Measurements from ENCODE around the gene USP49. TPM values are rescaled to one million over a fixed set of nuclear protein-coding genes. Genes with fewer than 3 reads are reported as not detected.

The USP49 gene
- polyA plus RNA-seq, 6 donors from 2014 or later, result 0.62 to 1.0 (median 0.69) TPM; not detected in 1

DNA sequence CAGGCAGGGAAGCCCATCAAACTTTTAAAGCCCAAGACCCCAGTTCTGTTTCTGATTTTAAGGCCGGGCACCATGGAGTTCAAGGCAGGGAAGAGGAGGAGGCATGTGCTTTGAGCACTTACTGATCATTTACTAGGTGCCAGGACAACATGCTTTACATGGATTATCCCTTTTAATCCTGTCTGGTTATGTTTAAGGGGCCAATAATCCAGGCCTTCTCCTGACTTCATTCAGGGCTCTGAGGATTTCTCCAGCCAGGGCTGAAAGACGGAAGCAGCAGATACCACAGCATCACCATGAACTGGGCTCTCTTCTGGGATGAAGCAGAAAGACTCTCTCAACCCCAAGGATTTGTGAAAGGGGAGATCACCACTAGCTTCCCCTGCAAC is 42.3 kb upstream of the USP49 start:
- peaks cover 6% of the 10 kb centered on the region in 2 donors for H3K36me3 Mint-ChIP-seq

DNA sequence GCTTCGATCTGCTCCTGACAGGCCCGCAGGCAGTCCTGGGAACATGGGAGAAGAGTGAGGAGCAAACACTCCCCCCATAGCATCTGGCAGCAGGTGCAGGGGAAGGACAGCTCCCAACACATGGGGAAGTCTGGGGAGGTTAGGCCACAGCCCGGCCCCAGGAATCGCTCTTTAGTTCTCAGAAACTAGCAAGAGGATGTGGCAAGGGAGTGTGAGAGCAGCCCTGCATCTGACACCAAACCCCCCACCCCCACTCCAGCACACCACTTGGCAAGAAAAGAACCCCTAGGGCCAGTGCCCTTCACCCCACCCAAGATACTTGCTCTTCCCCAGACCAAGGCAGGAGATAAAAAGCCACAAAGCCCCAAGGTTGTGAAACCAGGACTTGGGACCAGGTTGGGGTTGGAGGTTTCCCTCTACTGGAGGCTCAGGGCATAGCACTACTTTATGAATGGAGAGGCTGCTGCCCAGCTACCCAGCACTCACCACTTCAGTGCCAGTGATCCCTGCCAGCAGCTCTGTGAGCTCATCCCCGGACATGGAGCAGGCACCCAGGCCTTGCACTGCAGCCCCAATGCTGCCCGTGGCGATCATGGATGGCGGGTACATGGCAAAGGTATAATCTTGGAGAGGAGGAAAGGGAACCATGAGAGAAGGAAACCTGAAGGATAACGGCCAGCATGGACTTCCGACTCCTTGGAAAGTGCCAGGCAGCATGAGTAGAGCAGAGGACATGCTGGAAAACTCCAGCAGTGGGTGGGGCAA is 41.1 kb upstream of the USP49 start:
- no peaks in the 10 kb centered on the region for H3K27me3 Mint-ChIP-seq
- H3K9me3 Mint-ChIP-seq, result no peaks in the 10 kb centered on the region
- DNase-seq (peak; percentile 47), ATAC-seq (ENCODE audit: low read depth in 2 of 2) (peak; percentile 62 to 69)
- H3K4me3 Mint-ChIP-seq, result peak overlapping the region in 7 of 8 donors; percentile 1 to 65 (median 47)
- H3K36me3 Mint-ChIP-seq, result peaks cover 6 to 14% of the 10 kb centered on the region in 2 donors
- peak overlapping the region in 5 of 6 donors; percentile 1 to 90 (median 45) for H3K27ac Mint-ChIP-seq
- H3K4me1 Mint-ChIP-seq, result peaks cover 56 to 76% (median 74%) of the 10 kb centered on the region in 3 donors

More for the DNA sequence above, 42.3 kb upstream of the USP49 start:
- no peaks in the 10 kb centered on the region for H3K9me3 Mint-ChIP-seq
- peak overlapping the region in 5 of 8 donors; percentile 22 to 85 (median 66) for H3K4me3 Mint-ChIP-seq
- peak overlapping the region in 3 of 6 donors; percentile 63 to 79 (median 65) for H3K27ac Mint-ChIP-seq
- H3K27me3 Mint-ChIP-seq, result no peaks in the 10 kb centered on the region
- DNase-seq (no peak), ATAC-seq (ENCODE audit: low read depth in 2 of 2) (no peak)
- H3K4me1 Mint-ChIP-seq, result peaks cover 61 to 84% (median 80%) of the 10 kb centered on the region in 3 donors

DNA sequence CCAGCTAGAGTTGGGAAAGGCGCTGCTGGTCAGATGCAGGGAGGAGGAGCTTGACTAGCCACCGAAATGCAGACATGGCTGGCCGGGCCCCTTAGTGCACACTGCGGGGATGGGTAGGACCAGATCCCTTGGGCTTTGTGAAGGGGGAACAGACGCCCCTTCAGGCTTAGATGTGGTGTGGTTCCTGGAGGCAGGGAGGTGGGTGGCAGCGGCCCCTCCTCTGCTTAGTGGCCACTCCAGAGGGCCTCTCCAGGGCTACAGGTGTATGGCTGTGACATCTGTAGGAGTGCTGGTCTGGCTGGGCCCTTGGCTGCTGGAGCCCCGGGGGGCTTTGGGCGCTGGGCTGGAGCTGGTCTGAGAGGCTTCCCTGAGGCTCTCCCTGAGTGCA is 40.5 kb upstream of the USP49 start:
- Mint-ChIP-seq H3K4me3 (no peak overlapping the region), H3K36me3 (peaks cover 6 to 14% of the 10 kb centered on the region in 2 donors), H3K27ac (peak overlapping the region in 4 of 6 donors; percentile 45 to 90 (median 65)), H3K27me3 (no peaks in the 10 kb centered on the region), H3K4me1 (peaks cover 51 to 71% (median 70%) of the 10 kb centered on the region in 3 donors), H3K9me3 (no peaks in the 10 kb centered on the region)
- ATAC-seq (ENCODE audit: low read depth in 2 of 2) (no peak), DNase-seq (no peak)

DNA sequence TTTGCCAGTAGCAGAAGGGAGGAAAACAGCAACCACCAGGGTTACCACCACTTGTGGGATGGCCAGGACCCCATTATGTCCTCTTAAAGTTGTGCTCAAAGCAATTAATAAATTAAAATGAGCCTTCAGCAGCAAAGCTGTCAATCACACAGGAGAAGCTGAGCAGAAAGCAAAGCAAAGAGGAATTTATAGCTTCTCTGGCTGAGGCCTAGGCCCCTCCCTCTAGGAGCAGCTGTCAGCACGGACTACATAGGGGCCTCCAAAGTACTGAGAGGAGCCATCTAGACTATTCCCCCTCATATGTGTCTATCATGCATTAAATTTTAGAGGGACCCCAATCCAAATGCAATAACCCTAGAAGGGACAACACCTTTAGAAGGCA is 40.0 kb upstream of the USP49 start:
- peak overlapping the region in 2 of 6 donors; percentile 60 to 70 for H3K27ac Mint-ChIP-seq
- no peaks in the 10 kb centered on the region for H3K27me3 Mint-ChIP-seq
- peak overlapping the region in 1 of 8 donors; percentile 11 for H3K4me3 Mint-ChIP-seq
- DNase-seq, result no peak
- H3K9me3 Mint-ChIP-seq, result no peaks in the 10 kb centered on the region
- H3K36me3 Mint-ChIP-seq, result peaks cover 6 to 14% of the 10 kb centered on the region in 2 donors
- peaks cover 46 to 66% (median 65%) of the 10 kb centered on the region in 3 donors for H3K4me1 Mint-ChIP-seq
- no peak for ATAC-seq (ENCODE audit: low read depth in 2 of 2)

DNA sequence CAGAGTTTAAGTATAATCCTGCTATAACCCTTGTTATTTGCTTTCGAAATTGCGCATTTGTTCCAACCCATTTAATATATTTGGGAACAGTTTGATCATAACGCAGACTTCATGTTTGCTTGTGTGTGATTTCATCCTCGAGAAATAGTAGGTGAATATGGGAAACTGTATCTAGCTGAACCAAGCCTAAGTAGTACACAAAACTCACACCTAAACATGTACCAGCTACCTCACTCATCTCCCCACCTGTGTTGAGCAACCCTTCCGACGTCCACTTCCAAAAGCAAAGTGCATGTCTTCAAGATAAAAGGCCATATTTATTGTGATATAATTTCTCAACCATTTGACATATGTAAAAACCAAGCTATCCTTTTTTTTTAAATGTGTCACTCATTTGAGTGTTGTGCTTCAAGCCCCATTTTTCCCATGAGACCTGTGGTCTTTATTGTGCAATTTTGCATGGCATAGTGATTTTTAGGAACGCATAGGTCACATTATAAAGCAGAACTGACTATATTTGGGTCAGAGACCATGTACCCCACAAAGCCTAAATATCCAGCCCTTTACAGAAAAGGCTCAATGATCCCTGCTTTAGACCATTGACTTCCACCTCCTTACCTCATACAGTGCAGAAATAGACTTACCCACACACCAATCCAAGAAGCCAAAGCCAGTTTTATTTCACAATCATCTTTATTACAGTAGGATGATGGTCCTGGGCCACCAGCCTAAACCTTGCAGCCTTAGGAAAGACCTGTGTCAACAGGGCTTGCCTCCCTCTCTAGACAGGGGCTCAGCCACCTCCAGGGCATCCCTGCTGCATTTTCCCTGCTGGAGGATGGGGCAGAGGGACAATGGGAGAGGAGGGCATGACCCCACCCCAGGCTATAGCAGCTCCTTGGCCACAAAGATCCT is 39.4 kb upstream of the USP49 start:
- ATAC-seq (ENCODE audit: low read depth in 2 of 2), result no peak
- H3K27ac Mint-ChIP-seq, result peak overlapping the region in 2 of 6 donors; percentile 36 to 60
- no peaks in the 10 kb centered on the region for H3K9me3 Mint-ChIP-seq
- H3K4me1 Mint-ChIP-seq, result peaks cover 39 to 60% (median 59%) of the 10 kb centered on the region in 3 donors
- DNase-seq, result no peak
- H3K4me3 Mint-ChIP-seq, result peak overlapping the region in 3 of 8 donors; percentile 6 to 36 (median 11)
- no peaks in the 10 kb centered on the region for H3K27me3 Mint-ChIP-seq
- peaks cover 6 to 14% of the 10 kb centered on the region in 2 donors for H3K36me3 Mint-ChIP-seq

DNA sequence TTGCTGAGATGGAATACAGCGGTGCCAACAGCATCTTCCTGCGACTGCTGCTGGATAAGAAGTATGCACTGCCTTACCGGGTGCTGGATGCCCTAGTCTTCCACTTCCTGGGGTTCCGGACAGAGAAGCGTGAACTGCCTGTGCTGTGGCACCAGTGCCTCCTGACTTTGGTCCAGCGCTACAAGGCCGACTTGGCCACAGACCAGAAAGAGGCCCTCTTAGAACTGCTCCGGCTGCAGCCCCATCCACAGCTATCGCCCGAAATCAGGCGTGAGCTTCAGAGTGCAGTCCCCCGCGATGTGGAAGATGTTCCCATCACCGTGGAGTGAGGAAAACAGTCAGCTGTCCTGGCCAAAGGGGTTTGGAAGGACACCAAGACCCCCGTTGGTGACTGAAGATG is 37.2 kb upstream of the USP49 start:
- Mint-ChIP-seq H3K27ac (peak overlapping the region in 2 of 6 donors; percentile 32 to 66), H3K27me3 (no peaks in the 10 kb centered on the region), H3K4me1 (peaks cover 22 to 38% (median 37%) of the 10 kb centered on the region in 3 donors), H3K36me3 (peaks cover 6 to 14% of the 10 kb centered on the region in 2 donors), H3K9me3 (no peaks in the 10 kb centered on the region), H3K4me3 (no peak overlapping the region)
- ATAC-seq (ENCODE audit: low read depth in 2 of 2), result no peak
- DNase-seq, result no peak

DNA sequence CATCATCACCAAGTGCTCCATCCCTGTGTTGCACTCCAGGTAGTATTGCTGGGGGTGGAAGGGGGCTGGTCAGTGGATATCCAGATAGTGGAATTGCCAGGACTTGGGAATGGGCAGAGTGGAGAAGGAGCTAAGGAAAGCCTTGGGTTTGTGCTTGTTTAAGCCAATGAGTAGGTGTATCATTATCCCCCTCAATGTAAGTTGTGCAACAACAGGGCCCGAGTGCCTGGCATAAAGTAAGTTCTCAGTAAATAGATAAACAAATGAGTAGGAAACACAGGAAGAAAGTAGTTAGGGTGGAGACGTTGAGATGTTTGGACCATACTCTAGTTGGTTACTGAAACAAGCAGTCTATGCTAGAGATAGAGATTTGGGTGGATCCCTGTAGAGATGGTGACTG is 36.6 kb upstream of the USP49 start:
- Mint-ChIP-seq H3K9me3 (no peaks in the 10 kb centered on the region), H3K4me3 (no peak overlapping the region), H3K27ac (peak overlapping the region in 2 of 6 donors; percentile 21 to 54), H3K27me3 (no peaks in the 10 kb centered on the region), H3K36me3 (peaks cover 6 to 14% of the 10 kb centered on the region in 2 donors), H3K4me1 (peaks cover 21 to 36% (median 34%) of the 10 kb centered on the region in 3 donors)
- ATAC-seq (ENCODE audit: low read depth in 2 of 2), result no peak
- DNase-seq, result no peak

DNA sequence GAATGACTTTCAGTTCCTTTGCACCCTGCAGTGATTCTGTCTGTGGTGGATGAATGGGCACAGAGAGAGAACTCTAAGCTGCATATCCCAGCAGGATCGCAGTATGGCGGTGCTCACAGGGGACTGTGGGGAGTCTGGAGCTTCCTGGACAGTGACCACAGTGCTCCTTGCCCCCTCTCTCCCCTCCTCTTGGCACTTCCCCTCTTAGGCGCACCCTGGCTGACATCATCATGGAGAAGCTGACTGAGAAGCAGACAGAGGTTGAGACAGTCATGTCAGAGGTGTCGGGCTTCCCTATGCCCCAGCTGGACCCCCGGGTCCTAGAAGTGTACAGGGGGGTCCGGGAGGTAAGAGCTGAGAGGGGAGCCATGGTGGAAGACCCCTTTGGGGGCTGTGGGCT is 34.7 kb upstream of the USP49 start:
- ATAC-seq (ENCODE audit: low read depth in 2 of 2), result no peak
- Mint-ChIP-seq H3K36me3 (peaks cover 6 to 8% of the 10 kb centered on the region in 2 donors), H3K27me3 (no peaks in the 10 kb centered on the region), H3K27ac (peak overlapping the region in 3 of 6 donors; percentile 42 to 56 (median 45)), H3K4me3 (peak overlapping the region in 1 of 8 donors; percentile 9), H3K4me1 (peaks cover 15 to 25% (median 19%) of the 10 kb centered on the region in 3 donors), H3K9me3 (no peaks in the 10 kb centered on the region)
- DNase-seq, result no peak

DNA sequence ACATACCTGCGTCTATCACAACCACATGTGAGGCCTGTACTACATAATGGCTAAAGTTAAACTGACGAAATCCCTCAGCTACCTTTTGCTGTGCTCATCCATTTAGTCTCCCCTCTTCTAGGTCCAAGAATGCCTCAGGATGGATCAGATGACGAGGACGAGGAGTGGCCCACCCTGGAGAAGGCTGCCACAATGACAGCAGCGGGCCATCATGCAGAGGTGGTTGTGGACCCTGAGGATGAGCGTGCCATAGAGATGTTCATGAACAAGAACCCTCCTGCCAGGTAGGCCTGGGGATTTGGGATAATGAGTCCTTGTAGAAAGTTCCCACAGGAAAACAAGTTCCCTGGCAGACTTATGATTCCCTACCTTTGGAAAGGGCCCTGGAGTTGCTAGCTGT is 32.1 kb upstream of the USP49 start:
- H3K27ac Mint-ChIP-seq, result peak overlapping the region in 2 of 6 donors; percentile 66 to 80
- no peaks in the 10 kb centered on the region for H3K9me3 Mint-ChIP-seq
- H3K4me3 Mint-ChIP-seq, result peak overlapping the region in 1 of 8 donors; percentile 33
- no peak for DNase-seq
- peaks cover 0 to 8% of the 10 kb centered on the region in 2 donors for H3K36me3 Mint-ChIP-seq
- H3K4me1 Mint-ChIP-seq, result peaks cover 28 to 35% (median 29%) of the 10 kb centered on the region in 3 donors
- no peak for ATAC-seq (ENCODE audit: low read depth in 2 of 2)
- H3K27me3 Mint-ChIP-seq, result no peaks in the 10 kb centered on the region

DNA sequence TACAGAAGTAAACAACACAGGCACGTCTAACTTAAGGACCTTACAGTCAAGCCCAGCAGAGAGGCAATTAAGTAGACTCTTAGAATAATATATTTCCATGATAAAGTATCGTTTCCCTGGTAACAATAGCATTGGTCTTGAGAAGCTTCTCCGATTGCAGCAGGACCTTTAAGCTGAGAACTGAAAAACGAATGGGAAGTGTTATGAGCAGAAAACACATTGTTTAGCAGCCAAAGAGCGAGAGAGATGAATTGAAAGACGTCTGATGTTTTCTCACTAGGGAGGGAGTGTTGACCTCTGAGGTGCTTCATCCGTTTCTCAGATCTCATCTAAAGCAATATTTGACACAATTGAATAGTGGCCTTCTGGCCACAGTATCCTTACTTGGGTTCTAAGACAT is 27.0 kb upstream of the USP49 start:
- no peaks in the 10 kb centered on the region for H3K27me3 Mint-ChIP-seq
- DNase-seq (no peak), ATAC-seq (ENCODE audit: low read depth in 2 of 2) (no peak)
- H3K4me3 Mint-ChIP-seq, result peak overlapping the region; percentile 97 to 100 (median 99)
- peaks cover 45 to 61% (median 59%) of the 10 kb centered on the region in 3 donors for H3K4me1 Mint-ChIP-seq
- no peaks in the 10 kb centered on the region for H3K36me3 Mint-ChIP-seq
- H3K27ac Mint-ChIP-seq, result peak overlapping the region; percentile 62 to 100 (median 98)
- peaks cover 0 to 3% (median 0%) of the 10 kb centered on the region in 7 donors for H3K9me3 Mint-ChIP-seq

DNA sequence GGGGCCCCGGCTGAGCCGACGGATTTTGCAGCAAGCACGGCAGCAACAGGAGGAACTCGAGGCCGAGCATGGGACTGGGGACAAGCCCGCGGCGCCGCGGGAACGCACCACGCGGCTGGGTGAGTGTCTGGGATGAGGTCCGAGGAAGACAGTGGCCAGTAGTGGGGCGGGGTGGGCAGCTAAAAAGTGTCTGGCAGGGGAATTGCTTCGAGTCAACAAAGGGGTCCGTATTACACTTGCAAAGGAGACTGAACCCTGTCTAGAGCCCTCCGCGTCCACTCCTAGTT is 26.5 kb upstream of the USP49 start:
- Mint-ChIP-seq H3K27ac (peak overlapping the region; percentile 98 to 100 (median 99)), H3K36me3 (peaks cover 0 to 2% of the 10 kb centered on the region in 2 donors), H3K4me3 (peak overlapping the region; percentile 97 to 100 (median 99)), H3K27me3 (no peaks in the 10 kb centered on the region), H3K9me3 (peaks cover 0 to 3% (median 0%) of the 10 kb centered on the region in 7 donors), H3K4me1 (peaks cover 43 to 58% (median 58%) of the 10 kb centered on the region in 3 donors)
- ATAC-seq (ENCODE audit: low read depth in 2 of 2), result peak in 1 of 2 donors; percentile 3
- DNase-seq, result no peak

DNA sequence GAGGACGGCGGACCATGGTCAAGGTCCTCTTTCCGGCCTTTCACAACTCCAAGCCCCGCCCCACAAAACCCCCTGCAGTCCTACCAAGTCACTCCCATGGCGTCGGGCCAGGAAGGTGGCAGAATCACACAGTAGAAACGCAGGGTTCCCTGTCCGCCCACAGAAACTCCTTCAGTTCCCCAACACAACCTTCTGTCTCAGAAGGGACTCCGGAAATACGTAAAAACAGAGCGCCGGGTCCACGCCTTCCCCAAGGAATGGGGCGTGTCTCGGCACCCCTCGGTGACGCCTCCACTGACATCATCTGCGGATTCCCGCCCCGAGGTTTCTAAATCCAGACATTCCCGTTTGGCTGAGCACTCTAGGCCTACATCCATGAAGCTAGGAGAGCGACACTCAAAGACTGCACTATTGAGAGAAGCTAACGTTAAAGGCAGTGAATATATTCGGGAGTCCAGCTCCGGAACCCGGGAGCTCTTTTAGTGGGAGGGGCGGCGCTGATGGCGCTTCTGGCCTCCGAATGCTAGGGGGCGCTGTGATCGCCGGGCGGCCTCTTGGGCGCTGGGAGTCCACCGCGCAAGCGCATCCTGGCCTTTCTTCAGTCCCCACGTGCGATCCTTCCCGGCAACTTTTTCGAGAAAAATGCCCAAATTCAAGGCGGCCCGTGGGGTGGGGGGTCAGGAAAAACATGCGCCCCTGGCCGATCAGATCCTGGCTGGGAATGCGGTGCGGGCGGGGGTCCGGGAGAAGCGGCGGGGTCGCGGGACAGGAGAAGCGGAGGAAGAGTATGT is 25.9 kb upstream of the USP49 start, which contains the start of the genes BYSL and MED20:
Gene BYSL (plus strand): TSS at position 579 of the 791 bp plus-strand sequence. CDS start 64 bp downstream, at position 643.
Gene MED20 (minus strand): TSS at position 219 of the 791 bp plus-strand sequence. CDS start 121 bp downstream, at position 98.
- Mint-ChIP-seq H3K4me1 (peaks cover 43 to 58% (median 57%) of the 10 kb centered on the region in 3 donors), H3K4me3 (peak within 1 kb of the TSS; percentile 97 to 100 (median 99)), H3K36me3 (peaks cover 0 to 4% of the 10 kb centered on the region in 2 donors), H3K27ac (peak within 1 kb of the TSS; percentile 98 to 100 (median 99)), H3K27me3 (no peaks in the 10 kb centered on the region), H3K9me3 (peaks cover 0 to 3% (median 0%) of the 10 kb centered on the region in 7 donors)
- peak; percentile 95 for DNase-seq
- ATAC-seq (ENCODE audit: low read depth in 2 of 2), result peak; percentile 92 to 95

Measured in naive B cell (primary cell).